ENCODE measurements around the gene HS3ST1.

HS3ST1 gene

GRCh38 chr4:11469650-11470437, 41.1 kb upstream of the HS3ST1 start:
- H3K4me3 ChIP-seq (ENCODE audit: low read depth, low read length), result no peak overlapping the region

GRCh38 chr4:11468901-11469300, 40.2 kb upstream of the HS3ST1 start:
- no peak overlapping the region for H3K4me3 ChIP-seq (ENCODE audit: low read depth, low read length)
- no peak for TF ChIP-seq CTCF (IDR thresholded peaks at IDR 0.05; ENCODE audit: control insufficient read depth, extremely low read depth, insufficient read depth)
- no peak for DNase-seq (ENCODE audit: low read depth)

More at GRCh38 chr4:11469650-11470437, 41.1 kb upstream of the HS3ST1 start:
- no peak for TF ChIP-seq CTCF (IDR thresholded peaks at IDR 0.05; ENCODE audit: control insufficient read depth, extremely low read depth, insufficient read depth)
- DNase-seq (ENCODE audit: low read depth), result no peak

GRCh38 chr4:11467931-11468330, 39.2 kb upstream of the HS3ST1 start:
- TF ChIP-seq CTCF (IDR thresholded peaks at IDR 0.05; ENCODE audit: control insufficient read depth, extremely low read depth, insufficient read depth), result no peak
- H3K4me3 ChIP-seq (ENCODE audit: low read depth, low read length), result no peak overlapping the region
- no peak for DNase-seq (ENCODE audit: low read depth)

GRCh38 chr4:11463707-11464106, 35.0 kb upstream of the HS3ST1 start:
- DNase-seq (ENCODE audit: low read depth), result no peak

GRCh38 chr4:11456401-11456800, 27.7 kb upstream of the HS3ST1 start:
- no peak for TF ChIP-seq CTCF (IDR thresholded peaks at IDR 0.05; ENCODE audit: control insufficient read depth, extremely low read depth, insufficient read depth)
- H3K4me3 ChIP-seq (ENCODE audit: low read depth, low read length), result no peak overlapping the region
- no peak for DNase-seq (ENCODE audit: low read depth)

More at GRCh38 chr4:11463707-11464106, 35.0 kb upstream of the HS3ST1 start:
- H3K4me3 ChIP-seq (ENCODE audit: low read depth, low read length), result no peak overlapping the region
- TF ChIP-seq CTCF (IDR thresholded peaks at IDR 0.05; ENCODE audit: control insufficient read depth, extremely low read depth, insufficient read depth), result no peak

GRCh38 chr4:11455201-11455835, 26.6 kb upstream of the HS3ST1 start:
- H3K4me3 ChIP-seq (ENCODE audit: low read depth, low read length), result no peak overlapping the region
- DNase-seq (ENCODE audit: low read depth), result peak; percentile 25
- TF ChIP-seq CTCF (IDR thresholded peaks at IDR 0.05; ENCODE audit: control insufficient read depth, extremely low read depth, insufficient read depth), result no peak
